ENCODE data around the gene TRIM65. TPM values are rescaled to one million over a fixed set of nuclear protein-coding genes. Genes with fewer than 3 reads are reported as not detected.
A peak's percentile ranks its signal among the peaks of the same experiment; 100 is the strongest.

The TRIM65 gene
- total and polyA plus RNA-seq, 10 of the 15 experiments (the other 5 are each of a cell fraction or from before 2014, with no cell fraction given): 1.4 to 26.0 (median 10.8) TPM

DNA sequence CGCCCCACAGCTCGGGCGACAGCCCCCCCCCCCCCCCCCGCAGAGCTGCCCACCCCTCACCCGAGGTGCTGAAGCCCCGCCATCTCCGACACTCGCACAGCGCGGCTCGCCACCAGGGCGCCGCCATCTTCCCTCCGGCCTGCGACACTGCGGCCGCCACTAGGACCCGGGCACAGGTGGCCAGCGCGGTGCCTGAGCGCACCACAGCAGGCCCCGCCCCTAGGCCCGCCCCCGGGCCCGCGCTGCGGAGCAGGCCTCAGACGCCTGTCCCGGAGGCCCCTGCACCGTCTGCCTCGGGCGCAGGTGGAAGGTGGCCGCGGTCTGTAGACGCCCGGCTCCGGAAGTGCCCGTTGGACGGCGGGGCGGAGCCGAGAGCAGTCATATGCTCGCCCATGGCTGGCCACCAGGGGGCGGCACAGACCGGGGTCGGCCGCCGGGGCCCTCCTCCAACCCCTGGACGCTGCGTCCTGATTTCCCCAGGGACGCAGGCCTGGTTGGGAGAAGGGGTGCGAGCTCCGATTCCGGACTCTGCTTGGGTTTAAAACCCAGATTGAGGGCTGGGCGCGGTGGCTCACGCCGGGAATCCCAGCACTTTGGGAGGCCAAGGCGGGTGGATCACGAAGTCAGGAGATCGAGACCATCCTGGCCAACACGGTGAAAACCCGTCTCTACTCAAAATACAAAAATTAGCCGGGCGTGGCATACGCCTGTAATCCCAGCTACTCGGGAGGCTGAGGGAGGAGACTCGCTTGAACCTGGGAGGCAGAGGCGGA, 8.2 kb upstream of the TRIM65 start, which contains the start of gene MRPL38 (continued):
- TF ChIP-seq CBX5 (IDR thresholded peaks at IDR 0.05; ENCODE audit: low read depth) (0 out of 2 replicates have a peak, but pooled peaks have one; percentile 64), CREM (IDR thresholded peaks at IDR 0.05; ENCODE audit: low read depth) (peak; percentile 57; the same call in 1 of the 2 replicates), PML (IDR thresholded peaks at IDR 0.05; ENCODE audit: low read length) (no peak), NR2C2 (IDR thresholded peaks at IDR 0.05; ENCODE audit: borderline replicate concordance, control insufficient read depth, insufficient read length, low read depth) (no peak), POLR2AphosphoS5 (IDR thresholded peaks at IDR 0.05; ENCODE audit: low read length) (peak; percentile 56; the same call in 1 of the 2 replicates), ZSCAN29 (IDR thresholded peaks at IDR 0.05) (0 out of 2 replicates have a peak, but pooled peaks have one; percentile 46), ASH2L (IDR thresholded peaks at IDR 0.05; ENCODE audit: borderline replicate concordance, low read depth) (no peak), SREBF1 (IDR thresholded peaks at IDR 0.05; ENCODE audit: low read length) (no peak), LARP7 (IDR thresholded peaks at IDR 0.05) (peak; percentile 96), RUNX3 (IDR thresholded peaks at IDR 0.05; ENCODE audit: low read length) (peak; percentile 63), IKZF2 (IDR thresholded peaks at IDR 0.05) (peak; percentile 85 to 91), RELA (IDR thresholded peaks at IDR 0.05; ENCODE audit: borderline replicate concordance, partially characterized antibody) (peak; percentile 59), SMAD5 (IDR thresholded peaks at IDR 0.05; ENCODE audit: low read depth) (peak; percentile 68; the same call in 1 of the 2 replicates)
- TF ChIP-seq, protein P1, sequence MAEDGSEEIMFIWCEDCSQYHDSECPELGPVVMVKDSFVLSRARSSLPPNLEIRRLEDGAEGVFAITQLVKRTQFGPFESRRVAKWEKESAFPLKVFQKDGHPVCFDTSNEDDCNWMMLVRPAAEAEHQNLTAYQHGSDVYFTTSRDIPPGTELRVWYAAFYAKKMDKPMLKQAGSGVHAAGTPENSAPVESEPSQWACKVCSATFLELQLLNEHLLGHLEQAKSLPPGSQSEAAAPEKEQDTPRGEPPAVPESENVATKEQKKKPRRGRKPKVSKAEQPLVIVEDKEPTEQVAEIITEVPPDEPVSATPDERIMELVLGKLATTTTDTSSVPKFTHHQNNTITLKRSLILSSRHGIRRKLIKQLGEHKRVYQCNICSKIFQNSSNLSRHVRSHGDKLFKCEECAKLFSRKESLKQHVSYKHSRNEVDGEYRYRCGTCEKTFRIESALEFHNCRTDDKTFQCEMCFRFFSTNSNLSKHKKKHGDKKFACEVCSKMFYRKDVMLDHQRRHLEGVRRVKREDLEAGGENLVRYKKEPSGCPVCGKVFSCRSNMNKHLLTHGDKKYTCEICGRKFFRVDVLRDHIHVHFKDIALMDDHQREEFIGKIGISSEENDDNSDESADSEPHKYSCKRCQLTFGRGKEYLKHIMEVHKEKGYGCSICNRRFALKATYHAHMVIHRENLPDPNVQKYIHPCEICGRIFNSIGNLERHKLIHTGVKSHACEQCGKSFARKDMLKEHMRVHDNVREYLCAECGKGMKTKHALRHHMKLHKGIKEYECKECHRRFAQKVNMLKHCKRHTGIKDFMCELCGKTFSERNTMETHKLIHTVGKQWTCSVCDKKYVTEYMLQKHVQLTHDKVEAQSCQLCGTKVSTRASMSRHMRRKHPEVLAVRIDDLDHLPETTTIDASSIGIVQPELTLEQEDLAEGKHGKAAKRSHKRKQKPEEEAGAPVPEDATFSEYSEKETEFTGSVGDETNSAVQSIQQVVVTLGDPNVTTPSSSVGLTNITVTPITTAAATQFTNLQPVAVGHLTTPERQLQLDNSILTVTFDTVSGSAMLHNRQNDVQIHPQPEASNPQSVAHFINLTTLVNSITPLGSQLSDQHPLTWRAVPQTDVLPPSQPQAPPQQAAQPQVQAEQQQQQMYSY (CRISPR knock-in tag; IDR thresholded peaks at IDR 0.05): no peak
- TF ChIP-seq, protein P2, sequence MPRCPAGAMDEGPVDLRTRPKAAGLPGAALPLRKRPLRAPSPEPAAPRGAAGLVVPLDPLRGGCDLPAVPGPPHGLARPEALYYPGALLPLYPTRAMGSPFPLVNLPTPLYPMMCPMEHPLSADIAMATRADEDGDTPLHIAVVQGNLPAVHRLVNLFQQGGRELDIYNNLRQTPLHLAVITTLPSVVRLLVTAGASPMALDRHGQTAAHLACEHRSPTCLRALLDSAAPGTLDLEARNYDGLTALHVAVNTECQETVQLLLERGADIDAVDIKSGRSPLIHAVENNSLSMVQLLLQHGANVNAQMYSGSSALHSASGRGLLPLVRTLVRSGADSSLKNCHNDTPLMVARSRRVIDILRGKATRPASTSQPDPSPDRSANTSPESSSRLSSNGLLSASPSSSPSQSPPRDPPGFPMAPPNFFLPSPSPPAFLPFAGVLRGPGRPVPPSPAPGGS (IDR thresholded peaks at IDR 0.05; ENCODE audit: borderline replicate concordance, insufficient read depth, low read depth, low read length, poor library complexity, severe bottlenecking): no peak
- TF ChIP-seq, protein P3, sequence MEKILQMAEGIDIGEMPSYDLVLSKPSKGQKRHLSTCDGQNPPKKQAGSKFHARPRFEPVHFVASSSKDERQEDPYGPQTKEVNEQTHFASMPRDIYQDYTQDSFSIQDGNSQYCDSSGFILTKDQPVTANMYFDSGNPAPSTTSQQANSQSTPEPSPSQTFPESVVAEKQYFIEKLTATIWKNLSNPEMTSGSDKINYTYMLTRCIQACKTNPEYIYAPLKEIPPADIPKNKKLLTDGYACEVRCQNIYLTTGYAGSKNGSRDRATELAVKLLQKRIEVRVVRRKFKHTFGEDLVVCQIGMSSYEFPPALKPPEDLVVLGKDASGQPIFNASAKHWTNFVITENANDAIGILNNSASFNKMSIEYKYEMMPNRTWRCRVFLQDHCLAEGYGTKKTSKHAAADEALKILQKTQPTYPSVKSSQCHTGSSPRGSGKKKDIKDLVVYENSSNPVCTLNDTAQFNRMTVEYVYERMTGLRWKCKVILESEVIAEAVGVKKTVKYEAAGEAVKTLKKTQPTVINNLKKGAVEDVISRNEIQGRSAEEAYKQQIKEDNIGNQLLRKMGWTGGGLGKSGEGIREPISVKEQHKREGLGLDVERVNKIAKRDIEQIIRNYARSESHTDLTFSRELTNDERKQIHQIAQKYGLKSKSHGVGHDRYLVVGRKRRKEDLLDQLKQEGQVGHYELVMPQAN (conservative IDR thresholded peaks at IDR 0.05): peak; percentile 78
- TF ChIP-seq, protein P4, sequence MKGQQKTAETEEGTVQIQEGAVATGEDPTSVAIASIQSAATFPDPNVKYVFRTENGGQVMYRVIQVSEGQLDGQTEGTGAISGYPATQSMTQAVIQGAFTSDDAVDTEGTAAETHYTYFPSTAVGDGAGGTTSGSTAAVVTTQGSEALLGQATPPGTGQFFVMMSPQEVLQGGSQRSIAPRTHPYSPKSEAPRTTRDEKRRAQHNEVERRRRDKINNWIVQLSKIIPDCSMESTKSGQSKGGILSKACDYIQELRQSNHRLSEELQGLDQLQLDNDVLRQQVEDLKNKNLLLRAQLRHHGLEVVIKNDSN (IDR thresholded peaks at IDR 0.05; ENCODE audit: borderline replicate concordance, extremely low read length, insufficient read depth, low read depth, low read length): no peak
- TF ChIP-seq, protein P5, sequence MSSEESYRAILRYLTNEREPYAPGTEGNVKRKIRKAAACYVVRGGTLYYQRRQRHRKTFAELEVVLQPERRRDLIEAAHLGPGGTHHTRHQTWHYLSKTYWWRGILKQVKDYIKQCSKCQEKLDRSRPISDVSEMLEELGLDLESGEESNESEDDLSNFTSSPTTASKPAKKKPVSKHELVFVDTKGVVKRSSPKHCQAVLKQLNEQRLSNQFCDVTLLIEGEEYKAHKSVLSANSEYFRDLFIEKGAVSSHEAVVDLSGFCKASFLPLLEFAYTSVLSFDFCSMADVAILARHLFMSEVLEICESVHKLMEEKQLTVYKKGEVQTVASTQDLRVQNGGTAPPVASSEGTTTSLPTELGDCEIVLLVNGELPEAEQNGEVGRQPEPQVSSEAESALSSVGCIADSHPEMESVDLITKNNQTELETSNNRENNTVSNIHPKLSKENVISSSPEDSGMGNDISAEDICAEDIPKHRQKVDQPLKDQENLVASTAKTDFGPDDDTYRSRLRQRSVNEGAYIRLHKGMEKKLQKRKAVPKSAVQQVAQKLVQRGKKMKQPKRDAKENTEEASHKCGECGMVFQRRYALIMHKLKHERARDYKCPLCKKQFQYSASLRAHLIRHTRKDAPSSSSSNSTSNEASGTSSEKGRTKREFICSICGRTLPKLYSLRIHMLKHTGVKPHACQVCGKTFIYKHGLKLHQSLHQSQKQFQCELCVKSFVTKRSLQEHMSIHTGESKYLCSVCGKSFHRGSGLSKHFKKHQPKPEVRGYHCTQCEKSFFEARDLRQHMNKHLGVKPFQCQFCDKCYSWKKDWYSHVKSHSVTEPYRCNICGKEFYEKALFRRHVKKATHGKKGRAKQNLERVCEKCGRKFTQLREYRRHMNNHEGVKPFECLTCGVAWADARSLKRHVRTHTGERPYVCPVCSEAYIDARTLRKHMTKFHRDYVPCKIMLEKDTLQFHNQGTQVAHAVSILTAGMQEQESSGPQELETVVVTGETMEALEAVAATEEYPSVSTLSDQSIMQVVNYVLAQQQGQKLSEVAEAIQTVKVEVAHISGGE (CRISPR knock-in tag; IDR thresholded peaks at IDR 0.05): no peak

Data from GM12878 (cell line).